HG03457 (cell line): Measurements from ENCODE around the gene SRL.

ENCODE experiments used
- ATAC-seq: cut with Tn5 transposase; IDR thresholded peaks from one replicate; pipeline ENCODE4 v1.9.1; 2021; ENCODE audit warnings: moderate number of reproducible peaks; ENCODE audit not compliant: unreplicated experiment

The SRL gene

GRCh38 chr16:4241928-4242283 is at the start of gene SRL:
Gene SRL (minus strand): TSS chr16:4242080. CDS start chr16:4242067, 13 bp downstream.
- ATAC-seq = no peak

- ATAC-seq = no peak
Measured at GRCh38 chr16:4290236-4290830, 48.5 kb upstream of the SRL start.

- no peak for ATAC-seq
Measured at GRCh38 chr16:4288148-4288921, 46.5 kb upstream of the SRL start.

- no peak for ATAC-seq
Measured at GRCh38 chr16:4285167-4285566, 43.3 kb upstream of the SRL start.

GRCh38 chr16:4283939-4284338 is 42.1 kb upstream of the SRL start:
- no peak for ATAC-seq

GRCh38 chr16:4283441-4283840 is 41.6 kb upstream of the SRL start:
- no peak for ATAC-seq

- ATAC-seq = no peak
Measured at GRCh38 chr16:4280625-4281024, 38.7 kb upstream of the SRL start.

GRCh38 chr16:4277987-4278513 is 36.2 kb upstream of the SRL start:
- ATAC-seq = no peak

GRCh38 chr16:4275861-4276260 is 34.0 kb upstream of the SRL start:
- no peak for ATAC-seq

- ATAC-seq = no peak
Measured at GRCh38 chr16:4273858-4274311, 32.0 kb upstream of the SRL start.

GRCh38 chr16:4272114-4272956 is 30.5 kb upstream of the SRL start:
- ATAC-seq = peak; percentile 2

- ATAC-seq = peak; percentile 42
Measured at GRCh38 chr16:4271176-4272113, 29.6 kb upstream of the SRL start.

- ATAC-seq = no peak
Measured at GRCh38 chr16:4270595-4270994, 28.7 kb upstream of the SRL start.

- no peak for ATAC-seq
Measured at GRCh38 chr16:4270091-4270490, 28.2 kb upstream of the SRL start.

GRCh38 chr16:4266372-4266771 is 24.5 kb upstream of the SRL start:
- no peak for ATAC-seq

GRCh38 chr16:4265676-4266075 is 23.8 kb upstream of the SRL start:
- ATAC-seq = no peak

GRCh38 chr16:4264546-4264945 is 22.7 kb upstream of the SRL start:
- no peak for ATAC-seq

GRCh38 chr16:4263504-4264436 is 21.9 kb upstream of the SRL start:
- no peak for ATAC-seq

- ATAC-seq = no peak
Measured at GRCh38 chr16:4262303-4262835, 20.5 kb upstream of the SRL start.
